ENCODE data around the gene DNAH6.

The DNAH6 gene

DNA sequence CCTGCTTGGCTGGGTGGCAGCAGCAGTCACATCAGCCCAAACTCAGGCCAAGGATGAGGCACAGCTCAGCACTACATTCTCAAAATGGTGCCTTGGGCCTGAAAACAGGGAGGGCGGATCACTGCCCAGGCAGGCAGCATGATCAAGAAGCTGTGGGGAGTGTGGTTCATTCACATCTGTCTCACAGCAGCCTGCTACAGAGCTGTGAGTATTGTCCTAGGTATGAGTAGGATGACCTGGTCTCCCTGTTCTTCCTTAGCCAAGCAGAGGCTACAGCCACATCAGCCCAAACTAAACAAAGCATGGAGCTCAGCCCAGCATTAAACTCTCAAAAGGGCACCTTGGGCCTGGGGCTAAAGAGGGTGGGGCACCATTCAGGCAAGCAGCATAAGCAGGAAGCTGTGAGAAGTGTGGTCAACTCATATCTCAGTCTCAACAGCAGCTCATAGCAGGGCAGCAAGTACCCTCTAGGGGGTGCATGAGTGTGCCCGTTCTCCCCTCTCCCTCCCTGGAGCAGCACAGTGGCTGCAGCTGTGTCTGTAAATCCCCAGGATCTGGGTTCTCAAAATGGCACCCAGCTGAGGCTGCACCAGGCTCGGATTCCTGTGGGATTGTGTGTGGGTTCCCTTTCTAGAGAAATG is 225.0 kb downstream of the DNAH6 start:
- DNase-seq (ENCODE audit: low read depth) = peak; percentile 53
- H3K4me3 ChIP-seq (ENCODE audit: low read depth, low read length) = no peak overlapping the region
- TF ChIP-seq, protein P1, sequence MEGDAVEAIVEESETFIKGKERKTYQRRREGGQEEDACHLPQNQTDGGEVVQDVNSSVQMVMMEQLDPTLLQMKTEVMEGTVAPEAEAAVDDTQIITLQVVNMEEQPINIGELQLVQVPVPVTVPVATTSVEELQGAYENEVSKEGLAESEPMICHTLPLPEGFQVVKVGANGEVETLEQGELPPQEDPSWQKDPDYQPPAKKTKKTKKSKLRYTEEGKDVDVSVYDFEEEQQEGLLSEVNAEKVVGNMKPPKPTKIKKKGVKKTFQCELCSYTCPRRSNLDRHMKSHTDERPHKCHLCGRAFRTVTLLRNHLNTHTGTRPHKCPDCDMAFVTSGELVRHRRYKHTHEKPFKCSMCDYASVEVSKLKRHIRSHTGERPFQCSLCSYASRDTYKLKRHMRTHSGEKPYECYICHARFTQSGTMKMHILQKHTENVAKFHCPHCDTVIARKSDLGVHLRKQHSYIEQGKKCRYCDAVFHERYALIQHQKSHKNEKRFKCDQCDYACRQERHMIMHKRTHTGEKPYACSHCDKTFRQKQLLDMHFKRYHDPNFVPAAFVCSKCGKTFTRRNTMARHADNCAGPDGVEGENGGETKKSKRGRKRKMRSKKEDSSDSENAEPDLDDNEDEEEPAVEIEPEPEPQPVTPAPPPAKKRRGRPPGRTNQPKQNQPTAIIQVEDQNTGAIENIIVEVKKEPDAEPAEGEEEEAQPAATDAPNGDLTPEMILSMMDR (conservative IDR thresholded peaks at IDR 0.05; ENCODE audit: low read depth, low read length) = peak; percentile 63

DNA sequence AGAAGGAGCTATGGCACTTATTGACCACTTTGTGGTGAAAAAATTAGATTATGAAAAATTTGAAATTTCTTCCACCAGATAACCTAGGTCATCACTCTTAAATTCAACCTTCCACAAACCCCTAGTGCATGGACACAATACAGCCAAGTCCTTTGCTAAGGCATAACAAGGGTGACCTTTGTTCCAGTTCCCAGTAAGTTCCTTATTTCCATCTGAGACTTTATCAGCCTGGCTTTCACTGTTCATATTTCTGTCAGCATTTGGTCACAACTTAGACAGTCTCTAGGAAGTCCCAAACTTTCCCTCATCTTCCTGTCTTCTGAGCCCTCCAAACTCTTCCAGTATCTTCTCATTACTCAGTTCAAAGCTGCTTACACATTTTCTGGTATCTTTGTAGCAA is 232.0 kb downstream of the DNAH6 start:
- TF ChIP-seq, protein P1 (conservative IDR thresholded peaks at IDR 0.05; ENCODE audit: low read depth, low read length) = no peak
- no peak for DNase-seq (ENCODE audit: low read depth)
- H3K4me3 ChIP-seq (ENCODE audit: low read depth, low read length) = no peak overlapping the region

DNA sequence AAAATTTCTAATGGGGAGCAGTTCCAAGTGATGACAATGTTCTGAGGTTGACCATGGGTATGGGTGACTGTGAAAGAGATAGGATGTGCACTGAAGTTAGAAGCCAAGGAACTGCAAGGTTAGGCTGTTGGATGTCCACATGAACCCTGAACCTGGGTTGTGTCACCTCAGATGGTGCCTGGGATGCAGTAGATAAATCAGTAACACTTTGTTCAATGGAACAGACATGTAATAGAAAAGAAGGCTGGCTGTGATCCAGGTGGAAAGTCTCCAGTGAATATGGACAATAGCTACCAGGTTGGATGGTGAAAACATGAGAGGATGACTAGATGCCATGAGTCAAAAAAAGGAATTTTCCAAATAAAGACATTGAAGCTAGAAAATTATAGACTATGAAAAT is 233.1 kb downstream of the DNAH6 start:
- no peak overlapping the region for H3K4me3 ChIP-seq (ENCODE audit: low read depth, low read length)
- TF ChIP-seq, protein P1 (conservative IDR thresholded peaks at IDR 0.05; ENCODE audit: low read depth, low read length) = no peak
- no peak for DNase-seq (ENCODE audit: low read depth)

DNA sequence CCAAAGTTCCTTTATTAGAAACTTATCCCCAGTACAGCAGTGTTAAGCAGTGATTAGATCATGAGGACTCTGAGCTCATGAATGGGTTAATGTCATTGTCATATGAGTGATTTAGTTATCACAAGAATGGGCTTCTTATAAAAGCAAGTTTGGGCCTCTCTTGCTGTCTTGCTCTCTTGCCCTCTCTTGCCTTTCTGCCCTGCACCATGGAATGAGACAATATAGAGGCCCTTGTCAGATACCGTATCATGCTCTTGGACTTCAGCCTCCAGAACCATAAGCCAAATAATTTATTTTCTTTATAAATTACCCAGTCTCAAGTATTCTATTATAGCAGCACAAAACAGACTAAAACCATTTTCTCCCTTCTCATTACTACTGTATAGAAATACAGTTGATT is 238.8 kb downstream of the DNAH6 start:
- DNase-seq (ENCODE audit: low read depth) = no peak
- TF ChIP-seq, protein P1 (conservative IDR thresholded peaks at IDR 0.05; ENCODE audit: low read depth, low read length) = no peak
- no peak overlapping the region for H3K4me3 ChIP-seq (ENCODE audit: low read depth, low read length)

DNA sequence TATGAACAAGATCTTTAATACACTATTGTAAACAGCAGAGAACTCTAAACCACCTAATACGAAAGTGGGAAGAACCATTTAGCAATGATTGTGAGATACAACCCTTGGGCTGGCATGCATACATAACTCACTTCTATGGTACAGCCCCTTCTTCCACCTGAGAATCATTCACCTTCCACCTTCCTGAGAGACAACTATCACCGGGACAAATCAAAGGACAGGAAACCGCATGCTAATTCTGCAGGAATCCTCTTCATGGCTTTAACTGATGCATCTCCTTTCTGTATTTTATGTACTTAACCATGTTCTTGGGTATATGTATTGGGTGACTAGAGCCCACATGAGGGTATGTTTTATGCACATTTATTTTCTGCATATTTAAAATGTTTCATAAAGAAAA is 241.3 kb downstream of the DNAH6 start:
- DNase-seq (ENCODE audit: low read depth) = no peak

DNA sequence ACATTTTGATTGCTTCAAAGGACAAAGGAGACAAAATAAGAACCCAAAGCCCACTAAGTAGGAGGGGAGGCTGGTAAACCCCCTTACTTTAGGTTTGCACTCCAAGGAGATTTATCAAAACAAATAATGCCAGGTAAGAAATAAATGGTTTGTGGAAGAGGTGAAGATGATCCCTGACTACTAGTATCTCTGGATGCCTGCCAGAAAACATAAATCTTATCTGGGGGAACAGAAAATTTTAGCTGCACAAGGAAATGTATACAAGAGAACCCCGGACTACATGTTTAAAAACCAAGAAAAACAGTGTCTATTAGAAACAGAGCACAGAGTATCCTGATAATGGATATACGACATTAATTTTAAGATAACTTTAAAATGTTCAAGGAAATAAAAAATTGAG is 250.5 kb downstream of the DNAH6 start:
- no peak for DNase-seq (ENCODE audit: low read depth)
- TF ChIP-seq, protein P1 (conservative IDR thresholded peaks at IDR 0.05; ENCODE audit: low read depth, low read length) = no peak
- H3K4me3 ChIP-seq (ENCODE audit: low read depth, low read length) = no peak overlapping the region

More for the DNA sequence above, 241.3 kb downstream of the DNAH6 start:
- no peak overlapping the region for H3K4me3 ChIP-seq (ENCODE audit: low read depth, low read length)
- TF ChIP-seq, protein P1 (conservative IDR thresholded peaks at IDR 0.05; ENCODE audit: low read depth, low read length) = no peak

DNA sequence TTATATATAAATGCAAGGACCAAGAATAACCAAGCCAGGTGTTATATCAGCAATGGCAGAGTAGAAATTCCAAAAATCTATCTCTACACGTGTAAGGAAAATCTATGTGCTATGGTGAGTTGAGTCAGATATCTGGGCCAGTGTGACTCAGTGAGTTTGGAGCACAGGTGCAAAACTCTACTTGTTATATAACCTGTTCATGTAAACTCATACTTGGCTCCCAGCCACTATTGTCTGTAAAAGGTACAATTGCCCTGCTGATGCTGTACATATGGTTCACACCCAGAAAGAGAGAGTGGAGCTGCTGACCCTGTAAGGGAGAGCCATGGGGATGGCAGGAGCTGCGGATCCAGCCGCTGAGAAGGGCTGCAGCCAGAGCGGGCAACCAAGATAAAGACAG is 252.5 kb downstream of the DNAH6 start:
- DNase-seq (ENCODE audit: low read depth) = no peak
- no peak overlapping the region for H3K4me3 ChIP-seq (ENCODE audit: low read depth, low read length)
- TF ChIP-seq, protein P1 (conservative IDR thresholded peaks at IDR 0.05; ENCODE audit: low read depth, low read length) = no peak
